HEK293 (cell line): Measurements from ENCODE around the gene GNG7.

Source experiments
- KLF9 ChIP-seq: fragments of 450-650 bp; formaldehyde crosslinking; IDR thresholded peaks from 2 replicates; pipeline ENCODE4 v1.5.1; 2016; ENCODE audit warnings: missing biosample characterization, missing genetic modification characterization, low read depth
- ZNF140 ChIP-seq: fragments of 450-650 bp; formaldehyde crosslinking; IDR thresholded peaks from 2 replicates; pipeline ENCODE4 v1.5.1; 2016; ENCODE audit warnings: missing biosample characterization, missing genetic modification characterization
- ZNF175 ChIP-seq: fragments of 450-650 bp; formaldehyde crosslinking; IDR thresholded peaks from 2 replicates; pipeline ENCODE4 v1.5.1; 2016; ENCODE audit warnings: missing biosample characterization, missing genetic modification characterization
- TF ChIP-seq, protein P1 (sequence below): fragments of 450-650 bp; formaldehyde crosslinking; IDR thresholded peaks from 2 replicates; pipeline ENCODE4 v1.5.1; 2016; ENCODE audit warnings: missing biosample characterization, missing genetic modification characterization
- TF ChIP-seq, protein P2 (sequence below): fragments of 450-650 bp; formaldehyde crosslinking; IDR thresholded peaks from 2 replicates; pipeline ENCODE4 v1.5.1; 2016; ENCODE audit warnings: missing biosample characterization, missing genetic modification characterization
- TF ChIP-seq, protein P3 (sequence below): fragments of 450-650 bp; formaldehyde crosslinking; IDR thresholded peaks from 2 replicates; pipeline ENCODE4 v1.5.1; 2016; ENCODE audit warnings: missing biosample characterization, missing genetic modification characterization, low read depth
- TF ChIP-seq, protein P4 (sequence below): IDR thresholded peaks from 2 replicates; pipeline ENCODE4 v1.6.1; 2011; ENCODE audit warnings: mild to moderate bottlenecking, low read depth, low read length, borderline replicate concordance

DNA sequence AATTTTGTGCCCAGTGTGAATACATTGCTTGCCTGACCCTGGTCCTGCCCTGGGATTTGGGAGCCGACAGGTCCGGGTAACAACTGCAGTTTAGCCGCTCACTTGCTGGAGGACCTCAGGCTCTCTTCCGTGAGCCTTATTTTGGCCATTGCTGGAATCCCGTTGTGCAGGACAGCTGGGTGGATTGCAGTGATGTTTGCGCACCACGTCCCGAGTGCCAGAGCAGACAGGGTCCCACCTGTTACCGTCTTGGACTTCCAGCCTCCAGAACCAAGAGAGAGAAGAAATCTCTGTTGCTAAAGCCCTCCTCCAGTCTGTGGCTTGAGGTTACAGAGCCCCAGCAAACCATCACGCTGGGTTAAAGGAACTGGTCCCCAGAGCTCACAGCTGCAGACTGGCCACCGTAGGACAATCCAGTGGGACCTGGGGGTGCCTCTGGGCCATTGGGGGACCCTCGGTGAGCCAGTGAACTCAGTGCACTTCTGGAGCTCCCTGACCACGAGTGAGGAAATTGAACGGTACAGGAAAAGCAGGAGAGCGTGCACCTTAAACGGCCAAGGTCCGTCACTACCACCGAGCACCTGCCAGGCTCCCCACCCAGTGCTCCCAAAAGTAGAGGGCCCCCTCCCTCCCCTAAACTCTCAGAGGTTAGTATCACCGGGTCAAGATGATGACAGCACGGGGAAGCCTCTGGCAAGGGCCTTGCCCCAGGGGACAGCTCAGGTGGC, 92.9 kb downstream of the GNG7 start:
- TF ChIP-seq, protein P1, sequence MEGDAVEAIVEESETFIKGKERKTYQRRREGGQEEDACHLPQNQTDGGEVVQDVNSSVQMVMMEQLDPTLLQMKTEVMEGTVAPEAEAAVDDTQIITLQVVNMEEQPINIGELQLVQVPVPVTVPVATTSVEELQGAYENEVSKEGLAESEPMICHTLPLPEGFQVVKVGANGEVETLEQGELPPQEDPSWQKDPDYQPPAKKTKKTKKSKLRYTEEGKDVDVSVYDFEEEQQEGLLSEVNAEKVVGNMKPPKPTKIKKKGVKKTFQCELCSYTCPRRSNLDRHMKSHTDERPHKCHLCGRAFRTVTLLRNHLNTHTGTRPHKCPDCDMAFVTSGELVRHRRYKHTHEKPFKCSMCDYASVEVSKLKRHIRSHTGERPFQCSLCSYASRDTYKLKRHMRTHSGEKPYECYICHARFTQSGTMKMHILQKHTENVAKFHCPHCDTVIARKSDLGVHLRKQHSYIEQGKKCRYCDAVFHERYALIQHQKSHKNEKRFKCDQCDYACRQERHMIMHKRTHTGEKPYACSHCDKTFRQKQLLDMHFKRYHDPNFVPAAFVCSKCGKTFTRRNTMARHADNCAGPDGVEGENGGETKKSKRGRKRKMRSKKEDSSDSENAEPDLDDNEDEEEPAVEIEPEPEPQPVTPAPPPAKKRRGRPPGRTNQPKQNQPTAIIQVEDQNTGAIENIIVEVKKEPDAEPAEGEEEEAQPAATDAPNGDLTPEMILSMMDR (tag by site-specific recombination), result no peak
- TF ChIP-seq KLF9 (tag by site-specific recombination) (no peak), ZNF175 (tag by site-specific recombination) (no peak), ZNF140 (no peak)
- TF ChIP-seq, protein P2, sequence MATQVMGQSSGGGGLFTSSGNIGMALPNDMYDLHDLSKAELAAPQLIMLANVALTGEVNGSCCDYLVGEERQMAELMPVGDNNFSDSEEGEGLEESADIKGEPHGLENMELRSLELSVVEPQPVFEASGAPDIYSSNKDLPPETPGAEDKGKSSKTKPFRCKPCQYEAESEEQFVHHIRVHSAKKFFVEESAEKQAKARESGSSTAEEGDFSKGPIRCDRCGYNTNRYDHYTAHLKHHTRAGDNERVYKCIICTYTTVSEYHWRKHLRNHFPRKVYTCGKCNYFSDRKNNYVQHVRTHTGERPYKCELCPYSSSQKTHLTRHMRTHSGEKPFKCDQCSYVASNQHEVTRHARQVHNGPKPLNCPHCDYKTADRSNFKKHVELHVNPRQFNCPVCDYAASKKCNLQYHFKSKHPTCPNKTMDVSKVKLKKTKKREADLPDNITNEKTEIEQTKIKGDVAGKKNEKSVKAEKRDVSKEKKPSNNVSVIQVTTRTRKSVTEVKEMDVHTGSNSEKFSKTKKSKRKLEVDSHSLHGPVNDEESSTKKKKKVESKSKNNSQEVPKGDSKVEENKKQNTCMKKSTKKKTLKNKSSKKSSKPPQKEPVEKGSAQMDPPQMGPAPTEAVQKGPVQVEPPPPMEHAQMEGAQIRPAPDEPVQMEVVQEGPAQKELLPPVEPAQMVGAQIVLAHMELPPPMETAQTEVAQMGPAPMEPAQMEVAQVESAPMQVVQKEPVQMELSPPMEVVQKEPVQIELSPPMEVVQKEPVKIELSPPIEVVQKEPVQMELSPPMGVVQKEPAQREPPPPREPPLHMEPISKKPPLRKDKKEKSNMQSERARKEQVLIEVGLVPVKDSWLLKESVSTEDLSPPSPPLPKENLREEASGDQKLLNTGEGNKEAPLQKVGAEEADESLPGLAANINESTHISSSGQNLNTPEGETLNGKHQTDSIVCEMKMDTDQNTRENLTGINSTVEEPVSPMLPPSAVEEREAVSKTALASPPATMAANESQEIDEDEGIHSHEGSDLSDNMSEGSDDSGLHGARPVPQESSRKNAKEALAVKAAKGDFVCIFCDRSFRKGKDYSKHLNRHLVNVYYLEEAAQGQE (tag by site-specific recombination), result no peak
- TF ChIP-seq, protein P3, sequence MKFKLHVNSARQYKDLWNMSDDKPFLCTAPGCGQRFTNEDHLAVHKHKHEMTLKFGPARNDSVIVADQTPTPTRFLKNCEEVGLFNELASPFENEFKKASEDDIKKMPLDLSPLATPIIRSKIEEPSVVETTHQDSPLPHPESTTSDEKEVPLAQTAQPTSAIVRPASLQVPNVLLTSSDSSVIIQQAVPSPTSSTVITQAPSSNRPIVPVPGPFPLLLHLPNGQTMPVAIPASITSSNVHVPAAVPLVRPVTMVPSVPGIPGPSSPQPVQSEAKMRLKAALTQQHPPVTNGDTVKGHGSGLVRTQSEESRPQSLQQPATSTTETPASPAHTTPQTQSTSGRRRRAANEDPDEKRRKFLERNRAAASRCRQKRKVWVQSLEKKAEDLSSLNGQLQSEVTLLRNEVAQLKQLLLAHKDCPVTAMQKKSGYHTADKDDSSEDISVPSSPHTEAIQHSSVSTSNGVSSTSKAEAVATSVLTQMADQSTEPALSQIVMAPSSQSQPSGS, result no peak
- TF ChIP-seq, protein P4, sequence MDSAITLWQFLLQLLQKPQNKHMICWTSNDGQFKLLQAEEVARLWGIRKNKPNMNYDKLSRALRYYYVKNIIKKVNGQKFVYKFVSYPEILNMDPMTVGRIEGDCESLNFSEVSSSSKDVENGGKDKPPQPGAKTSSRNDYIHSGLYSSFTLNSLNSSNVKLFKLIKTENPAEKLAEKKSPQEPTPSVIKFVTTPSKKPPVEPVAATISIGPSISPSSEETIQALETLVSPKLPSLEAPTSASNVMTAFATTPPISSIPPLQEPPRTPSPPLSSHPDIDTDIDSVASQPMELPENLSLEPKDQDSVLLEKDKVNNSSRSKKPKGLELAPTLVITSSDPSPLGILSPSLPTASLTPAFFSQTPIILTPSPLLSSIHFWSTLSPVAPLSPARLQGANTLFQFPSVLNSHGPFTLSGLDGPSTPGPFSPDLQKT, result no peak
